ENCODE results near the gene NUCB1.
"Not testable (repeated sequence)": the region's sequence is repeated elsewhere in the genome, so short reads cannot be mapped to it uniquely, and the experiment has no call there.

The NUCB1 gene

GRCh38 chr19:48913114-48913889, 13.2 kb downstream of the NUCB1 start:
- H3K27me3 ChIP-seq (replicated peaks in 2 of 5; ENCODE audit: control insufficient read depth in 4 of 5, insufficient read depth in 5 of 5, low read length in 4 of 5), result no peaks in the 10 kb centered on the region
- H3K36me3 ChIP-seq (ENCODE audit: control insufficient read depth in 4 of 4, insufficient read depth in 4 of 4, low read length in 3 of 4), result peaks cover 6 to 80% (median 48%) of the 10 kb centered on the region in 4 experiments
- peak in 2 of 3 donors; percentile 35 to 48 for DNase-seq
- H3K4me1 ChIP-seq (ENCODE audit: control extremely low read depth in 1 of 4, control insufficient read depth in 4 of 4, insufficient read depth in 4 of 4, low read length in 3 of 4), result no peaks in the 10 kb centered on the region
- POLR2A ChIA-PET, result no interaction called here
- WGBS (ENCODE audit: insufficient coverage), result 91% methylated on average over 2 of the region's 9 CpGs
- no peak overlapping the region for H3K4me3 ChIP-seq (ENCODE audit: control insufficient read depth in 1 of 7, extremely low read depth in 1 of 7, insufficient read depth in 4 of 7, low read depth in 2 of 7, low read length in 6 of 7)
- H3K27ac ChIP-seq (ENCODE audit: insufficient read depth in 1 of 2, low read depth in 1 of 2, low read length in 2 of 2, poor library complexity in 1 of 2, severe bottlenecking in 2 of 2), result no peak overlapping the region
- H3K9me3 ChIP-seq (ENCODE audit: control extremely low read depth in 1 of 5, control insufficient read depth in 4 of 5, insufficient read depth in 2 of 5, low read depth in 1 of 5, low read length in 4 of 5), result no peaks in the 10 kb centered on the region
- CTCF ChIA-PET, result no interaction called here

GRCh38 chr19:48914181-48914580, 14.1 kb downstream of the NUCB1 start:
- H3K4me3 ChIP-seq (ENCODE audit: control insufficient read depth in 1 of 7, extremely low read depth in 1 of 7, insufficient read depth in 4 of 7, low read depth in 2 of 7, low read length in 6 of 7), result no peak overlapping the region
- 97% methylated on average over 8 of the region's 8 CpGs for WGBS (ENCODE audit: insufficient coverage)
- H3K9me3 ChIP-seq (ENCODE audit: control extremely low read depth in 1 of 5, control insufficient read depth in 4 of 5, insufficient read depth in 2 of 5, low read depth in 1 of 5, low read length in 4 of 5), result no peaks in the 10 kb centered on the region
- ChIA-PET CTCF (interaction anchor here (1.2 kb wide), 1 partner anchor 9 kb away, joined by 3 read pairs; no protein-coding TSS in a partner anchor), POLR2A (no interaction called here)
- H3K27ac ChIP-seq (ENCODE audit: insufficient read depth in 1 of 2, low read depth in 1 of 2, low read length in 2 of 2, poor library complexity in 1 of 2, severe bottlenecking in 2 of 2), result no peak overlapping the region
- no peak for DNase-seq
- peaks cover 6 to 81% (median 48%) of the 10 kb centered on the region in 4 experiments for H3K36me3 ChIP-seq (ENCODE audit: control insufficient read depth in 4 of 4, insufficient read depth in 4 of 4, low read length in 3 of 4)
- no peaks in the 10 kb centered on the region for H3K27me3 ChIP-seq (replicated peaks in 2 of 5; ENCODE audit: control insufficient read depth in 4 of 5, insufficient read depth in 5 of 5, low read length in 4 of 5)
- H3K4me1 ChIP-seq (ENCODE audit: control extremely low read depth in 1 of 4, control insufficient read depth in 4 of 4, insufficient read depth in 4 of 4, low read length in 3 of 4), result no peaks in the 10 kb centered on the region

DNA sequence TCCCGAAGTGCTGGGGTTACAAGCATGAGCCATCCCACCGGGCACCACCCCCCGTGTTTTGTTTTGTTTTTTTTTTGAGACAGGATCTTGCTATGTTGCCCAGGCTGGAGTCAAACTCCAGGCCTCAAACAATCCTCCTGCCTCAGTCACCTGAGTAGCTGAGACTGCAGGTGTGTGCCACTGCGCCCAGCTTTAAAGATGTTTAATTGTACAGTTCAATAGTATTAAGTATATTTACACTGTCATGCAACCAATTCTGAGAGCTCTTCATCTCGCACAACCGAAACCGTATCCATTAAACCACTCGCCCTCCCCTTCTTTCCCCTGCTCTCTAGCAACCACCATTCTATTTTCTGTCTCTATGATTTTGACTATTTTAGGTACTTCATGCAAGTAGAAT, 15.6 kb downstream of the NUCB1 start:
- POLR2A ChIA-PET, result interaction anchor here (0.7 kb wide), 1 partner anchor 54 kb away, joined by 3 read pairs; no protein-coding TSS in a partner anchor
- Histone ChIP-seq H3K27me3 (replicated peaks in 2 of 5; ENCODE audit: control insufficient read depth in 4 of 5, insufficient read depth in 5 of 5, low read length in 4 of 5) (no peaks in the 10 kb centered on the region), H3K4me1 (ENCODE audit: control extremely low read depth in 1 of 4, control insufficient read depth in 4 of 4, insufficient read depth in 4 of 4, low read length in 3 of 4) (no peaks in the 10 kb centered on the region), H3K36me3 (ENCODE audit: control insufficient read depth in 4 of 4, insufficient read depth in 4 of 4, low read length in 3 of 4) (peaks cover 6 to 78% (median 45%) of the 10 kb centered on the region in 4 experiments), H3K9me3 (ENCODE audit: control extremely low read depth in 1 of 5, control insufficient read depth in 4 of 5, insufficient read depth in 2 of 5, low read depth in 1 of 5, low read length in 4 of 5) (no peaks in the 10 kb centered on the region), H3K27ac (ENCODE audit: insufficient read depth in 1 of 2, low read depth in 1 of 2, low read length in 2 of 2, poor library complexity in 1 of 2, severe bottlenecking in 2 of 2) (no peak overlapping the region), H3K4me3 (ENCODE audit: control insufficient read depth in 1 of 7, extremely low read depth in 1 of 7, insufficient read depth in 4 of 7, low read depth in 2 of 7, low read length in 6 of 7) (no peak overlapping the region)
- 72% methylated on average over 4 of the region's 8 CpGs for WGBS (ENCODE audit: insufficient coverage)
- CTCF ChIA-PET, result interaction anchor here (0.8 to 1.7 kb wide), 5 partner anchors 10 to 44 kb away, joined by 3 to 6 read pairs (median 4); partner anchors contain the start of genes NUCB1 and PPP1R15A
- no peak for DNase-seq

GRCh38 chr19:48918071-48918470, 18.0 kb downstream of the NUCB1 start:
- no peaks in the 10 kb centered on the region for H3K27me3 ChIP-seq (replicated peaks in 2 of 5; ENCODE audit: control insufficient read depth in 4 of 5, insufficient read depth in 5 of 5, low read length in 4 of 5)
- H3K4me3 ChIP-seq (ENCODE audit: control insufficient read depth in 1 of 7, extremely low read depth in 1 of 7, insufficient read depth in 4 of 7, low read depth in 2 of 7, low read length in 6 of 7), result no peak overlapping the region
- H3K36me3 ChIP-seq (ENCODE audit: control insufficient read depth in 4 of 4, insufficient read depth in 4 of 4, low read length in 3 of 4), result peaks cover 6 to 75% (median 46%) of the 10 kb centered on the region in 4 experiments
- DNase-seq, result no peak
- CTCF ChIA-PET, result no interaction called here
- 71% methylated on average over 6 of the region's 6 CpGs for WGBS (ENCODE audit: insufficient coverage)
- H3K27ac ChIP-seq (ENCODE audit: insufficient read depth in 1 of 2, low read depth in 1 of 2, low read length in 2 of 2, poor library complexity in 1 of 2, severe bottlenecking in 2 of 2), result no peak overlapping the region
- no peaks in the 10 kb centered on the region for H3K4me1 ChIP-seq (ENCODE audit: control extremely low read depth in 1 of 4, control insufficient read depth in 4 of 4, insufficient read depth in 4 of 4, low read length in 3 of 4)
- no peaks in the 10 kb centered on the region for H3K9me3 ChIP-seq (ENCODE audit: control extremely low read depth in 1 of 5, control insufficient read depth in 4 of 5, insufficient read depth in 2 of 5, low read depth in 1 of 5, low read length in 4 of 5)
- POLR2A ChIA-PET, result no interaction called here

DNA sequence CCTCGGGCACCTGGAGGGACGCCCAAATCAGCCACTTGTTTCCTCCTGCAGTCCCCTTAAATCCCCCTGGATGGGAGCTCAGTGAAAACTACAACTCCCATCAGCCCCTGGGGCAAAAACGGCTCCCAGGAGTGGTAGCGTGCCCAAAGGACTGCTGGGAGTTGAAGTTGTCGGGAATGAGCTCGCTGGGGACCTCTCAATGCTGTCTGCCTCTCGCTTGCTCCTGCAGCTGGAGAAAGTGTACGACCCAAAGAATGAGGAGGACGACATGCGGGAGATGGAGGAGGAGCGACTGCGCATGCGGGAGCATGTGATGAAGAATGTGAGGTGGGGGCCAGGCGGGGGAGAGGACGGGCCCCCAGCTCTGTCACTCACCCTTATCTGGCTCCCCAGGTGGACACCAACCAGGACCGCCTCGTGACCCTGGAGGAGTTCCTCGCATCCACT, 18.7 kb downstream of the NUCB1 start:
- DNase-seq, result peak in 2 of 3 donors; percentile 48 to 50
- Histone ChIP-seq H3K9me3 (ENCODE audit: control extremely low read depth in 1 of 5, control insufficient read depth in 4 of 5, insufficient read depth in 2 of 5, low read depth in 1 of 5, low read length in 4 of 5) (no peaks in the 10 kb centered on the region), H3K4me3 (ENCODE audit: control insufficient read depth in 1 of 7, extremely low read depth in 1 of 7, insufficient read depth in 4 of 7, low read depth in 2 of 7, low read length in 6 of 7) (no peak overlapping the region), H3K27me3 (replicated peaks in 2 of 5; ENCODE audit: control insufficient read depth in 4 of 5, insufficient read depth in 5 of 5, low read length in 4 of 5) (no peaks in the 10 kb centered on the region), H3K27ac (ENCODE audit: insufficient read depth in 1 of 2, low read depth in 1 of 2, low read length in 2 of 2, poor library complexity in 1 of 2, severe bottlenecking in 2 of 2) (no peak overlapping the region), H3K4me1 (ENCODE audit: control extremely low read depth in 1 of 4, control insufficient read depth in 4 of 4, insufficient read depth in 4 of 4, low read length in 3 of 4) (no peaks in the 10 kb centered on the region), H3K36me3 (ENCODE audit: control insufficient read depth in 4 of 4, insufficient read depth in 4 of 4, low read length in 3 of 4) (peaks cover 2 to 70% (median 41%) of the 10 kb centered on the region in 4 experiments)
- WGBS (ENCODE audit: insufficient coverage), result 94% methylated on average over 15 of the region's 18 CpGs
- ChIA-PET CTCF (interaction anchor here (0.7 kb wide), 1 partner anchor 46 kb away, joined by 3 read pairs; the partner anchor contains the start of gene FTL), POLR2A (interaction anchor here (0.6 kb wide), 1 partner anchor 34 kb away, joined by 3 read pairs; no protein-coding TSS in a partner anchor)

DNA sequence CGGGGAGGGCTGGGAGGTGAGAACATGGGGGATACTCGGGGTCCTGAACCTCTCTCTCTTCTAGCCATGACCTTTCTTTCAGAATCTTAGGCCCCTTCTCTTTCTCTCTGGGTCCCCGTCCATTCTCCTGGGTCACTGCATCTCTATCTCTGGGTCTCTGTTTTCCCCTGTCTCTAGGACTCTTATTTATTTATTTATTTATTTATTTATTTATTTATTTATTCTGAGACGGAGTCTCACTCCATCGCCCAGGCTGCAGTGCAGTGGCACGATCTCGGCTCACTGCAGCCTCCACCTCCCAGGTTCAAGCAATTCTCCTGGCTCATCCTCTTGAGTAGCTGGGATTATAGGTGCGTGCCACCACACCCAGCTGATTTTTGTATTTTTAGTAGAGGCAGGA, 19.2 kb downstream of the NUCB1 start:
- POLR2A ChIA-PET, result not testable (repeated sequence)
- peaks cover 2 to 65% (median 38%) of the 10 kb centered on the region in 4 experiments for H3K36me3 ChIP-seq (ENCODE audit: control insufficient read depth in 4 of 4, insufficient read depth in 4 of 4, low read length in 3 of 4)

DNA sequence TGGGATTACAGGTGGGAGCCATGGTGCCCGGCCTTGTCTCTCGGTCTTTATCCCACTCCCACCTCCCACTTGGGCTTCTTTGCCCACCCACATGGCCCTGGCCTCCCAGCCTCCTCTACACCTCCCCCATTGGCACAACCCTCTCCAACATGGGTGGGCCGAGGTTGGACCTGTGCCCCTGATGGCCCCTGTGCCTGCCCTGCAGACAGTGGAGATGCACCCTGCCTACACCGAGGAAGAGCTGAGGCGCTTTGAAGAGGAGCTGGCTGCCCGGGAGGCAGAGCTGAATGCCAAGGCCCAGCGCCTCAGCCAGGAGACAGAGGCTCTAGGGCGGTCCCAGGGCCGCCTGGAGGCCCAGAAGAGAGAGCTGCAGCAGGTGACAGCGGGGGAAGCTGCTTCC, 20.8 kb downstream of the NUCB1 start:
- Histone ChIP-seq H3K27me3 (replicated peaks in 2 of 5; ENCODE audit: control insufficient read depth in 4 of 5, insufficient read depth in 5 of 5, low read length in 4 of 5) (no peaks in the 10 kb centered on the region), H3K4me1 (ENCODE audit: control extremely low read depth in 1 of 4, control insufficient read depth in 4 of 4, insufficient read depth in 4 of 4, low read length in 3 of 4) (no peaks in the 10 kb centered on the region), H3K9me3 (ENCODE audit: control extremely low read depth in 1 of 5, control insufficient read depth in 4 of 5, insufficient read depth in 2 of 5, low read depth in 1 of 5, low read length in 4 of 5) (no peaks in the 10 kb centered on the region), H3K27ac (ENCODE audit: insufficient read depth in 1 of 2, low read depth in 1 of 2, low read length in 2 of 2, poor library complexity in 1 of 2, severe bottlenecking in 2 of 2) (no peak overlapping the region), H3K36me3 (ENCODE audit: control insufficient read depth in 4 of 4, insufficient read depth in 4 of 4, low read length in 3 of 4) (peaks cover 2 to 54% (median 29%) of the 10 kb centered on the region in 4 experiments), H3K4me3 (ENCODE audit: control insufficient read depth in 1 of 7, extremely low read depth in 1 of 7, insufficient read depth in 4 of 7, low read depth in 2 of 7, low read length in 6 of 7) (no peak overlapping the region)
- CTCF ChIA-PET, result interaction anchor here (1.1 kb wide), 1 partner anchor 11 kb away, joined by 4 read pairs; no protein-coding TSS in a partner anchor
- 86% methylated on average over 8 of the region's 10 CpGs for WGBS (ENCODE audit: insufficient coverage)
- POLR2A ChIA-PET, result no interaction called here
- DNase-seq, result no peak

More for the DNA sequence above, 19.2 kb downstream of the NUCB1 start:
- H3K27me3 ChIP-seq (replicated peaks in 2 of 5; ENCODE audit: control insufficient read depth in 4 of 5, insufficient read depth in 5 of 5, low read length in 4 of 5); DNase-seq; H3K9me3 ChIP-seq (ENCODE audit: control extremely low read depth in 1 of 5, control insufficient read depth in 4 of 5, insufficient read depth in 2 of 5, low read depth in 1 of 5, low read length in 4 of 5); H3K4me1 ChIP-seq (ENCODE audit: control extremely low read depth in 1 of 4, control insufficient read depth in 4 of 4, insufficient read depth in 4 of 4, low read length in 3 of 4); H3K27ac ChIP-seq (ENCODE audit: insufficient read depth in 1 of 2, low read depth in 1 of 2, low read length in 2 of 2, poor library complexity in 1 of 2, severe bottlenecking in 2 of 2); H3K4me3 ChIP-seq (ENCODE audit: control insufficient read depth in 1 of 7, extremely low read depth in 1 of 7, insufficient read depth in 4 of 7, low read depth in 2 of 7, low read length in 6 of 7): not testable (repeated sequence)
- CTCF ChIA-PET, result interaction anchor here (0.7 to 1.2 kb wide), 2 partner anchors 14 to 46 kb away, joined by 3 read pairs; partner anchors contain the start of genes DHDH and FTL
- 94% methylated on average over 3 of the region's 8 CpGs for WGBS (ENCODE audit: insufficient coverage)

Data from common myeloid progenitor, CD34-positive (primary cell).